Natural killer cell (primary cell): ENCODE data around the gene EXOC4. TPM values are rescaled to one million over a fixed set of nuclear protein-coding genes. Genes with fewer than 3 reads are reported as not detected.

Experiments used
- ATAC-seq, 3 donors: fragments of 150-1000 bp in 2 of 3; fragments of 200-7000 bp in 1 of 3; cut with Tn5 transposase; 1 replicate in 1 of 3; 2 replicates in 2 of 3; pipeline ENCODE4 v1.10.0; 2021; ENCODE audit warnings: mild to moderate bottlenecking in 2 of 3, moderate library complexity in 2 of 3
- DNase-seq, 2 donors: peaks; one replicate each; pipeline versions ENCODE4 v3.0.0 to v3.0.0-alpha.2; 2013 to 2021; ENCODE audit warnings: mixed read lengths in 1 of 2
- H3K27ac ChIP-seq: one replicate; pipeline ENCODE4 v1.5.1; 2013; ENCODE audit warnings: mild to moderate bottlenecking, low read length
- H3K27me3 ChIP-seq: one replicate; pipeline ENCODE4 v1.6.1; 2013; ENCODE audit warnings: low read length; ENCODE audit not compliant: control insufficient read depth, insufficient read depth
- H3K36me3 ChIP-seq: one replicate; pipeline ENCODE4 v1.6.1; 2013; ENCODE audit warnings: low read length; ENCODE audit not compliant: control insufficient read depth, insufficient read depth
- H3K4me1 ChIP-seq: one replicate; pipeline ENCODE4 v1.6.1; 2013; ENCODE audit warnings: low read length; ENCODE audit not compliant: control insufficient read depth, insufficient read depth
- H3K4me3 ChIP-seq: one replicate; pipeline ENCODE4 v1.5.1; 2013; ENCODE audit warnings: low read length
- H3K9me3 ChIP-seq: one replicate; pipeline ENCODE4 v1.6.1; 2013; ENCODE audit warnings: low read length; ENCODE audit not compliant: control insufficient read depth, insufficient read depth
- H3K27ac Mint-ChIP-seq, 2 donors: one replicate each; pipeline ENCODE4 v1.8.0; 2022; ENCODE audit warnings: mild to moderate bottlenecking in 2 of 2, mixed read lengths in 2 of 2, moderate library complexity in 1 of 2
- H3K27me3 Mint-ChIP-seq, 2 donors: one replicate each; pipeline ENCODE4 v1.8.0; 2022; ENCODE audit warnings: low read depth in 2 of 2, mixed read lengths in 2 of 2
- H3K36me3 Mint-ChIP-seq: one replicate; pipeline ENCODE4 v1.8.0; 2022; ENCODE audit warnings: mixed read lengths
- H3K4me1 Mint-ChIP-seq, 2 donors: one replicate each; pipeline ENCODE4 v1.8.0; 2022; ENCODE audit warnings: mixed read lengths in 2 of 2
- H3K4me3 Mint-ChIP-seq: one replicate; pipeline ENCODE4 v1.8.0; 2022; ENCODE audit warnings: mild to moderate bottlenecking, moderate library complexity, mixed read lengths
- H3K9me3 Mint-ChIP-seq, 2 donors: one replicate each; pipeline ENCODE4 v1.8.0; 2022; ENCODE audit warnings: mixed read lengths in 2 of 2
- WGBS: methylation state at CpG from one replicate; pipeline ENCODE4 v1.1.7; 2013; ENCODE audit warnings: missing lambda C conversion rate; ENCODE audit not compliant: insufficient coverage; 5-methylcytosine and 5-hydroxymethylcytosine counted together
- intact Hi-C: fragments of 100-400 bp; cut with micrococcal nuclease; formaldehyde crosslinking; loops from one replicate; pipeline ENCODE4 v1.14.2; 2022
- total RNA-seq, 4 donors: library from RNA; stranded (reverse); fragments of 120-200 nt in 1 of 4; gene quantifications; one replicate each; pipeline versions ENCODE4 v1.2.3 to v1.2.4, GENCODE V29; 2013 to 2022
- TF ChIP-seq, protein P1 (sequence below): fragments of 200-600 bp; IDR thresholded peaks from one replicate; pipeline ENCODE4 v1.8.0; 2022; ENCODE audit warnings: antibody characterized with exemption

EXOC4 gene
- total RNA-seq, 3 donors from 2014 or later (not counting 1 experiment from before 2014, with no cell fraction given): 105 to 148 (median 123) TPM

GRCh38 chr7:134009314-134010110 is 756.6 kb downstream of the EXOC4 start:
- H3K4me3 Mint-ChIP-seq: no peak overlapping the region

GRCh38 chr7:134013249-134013648 is 760.4 kb downstream of the EXOC4 start:
- intact Hi-C loops: no loop called here
- no peaks in the 10 kb centered on the region for H3K4me1 Mint-ChIP-seq
- H3K36me3 Mint-ChIP-seq: no peaks in the 10 kb centered on the region
- no peaks in the 10 kb centered on the region for H3K9me3 Mint-ChIP-seq
- TF ChIP-seq, protein P1, sequence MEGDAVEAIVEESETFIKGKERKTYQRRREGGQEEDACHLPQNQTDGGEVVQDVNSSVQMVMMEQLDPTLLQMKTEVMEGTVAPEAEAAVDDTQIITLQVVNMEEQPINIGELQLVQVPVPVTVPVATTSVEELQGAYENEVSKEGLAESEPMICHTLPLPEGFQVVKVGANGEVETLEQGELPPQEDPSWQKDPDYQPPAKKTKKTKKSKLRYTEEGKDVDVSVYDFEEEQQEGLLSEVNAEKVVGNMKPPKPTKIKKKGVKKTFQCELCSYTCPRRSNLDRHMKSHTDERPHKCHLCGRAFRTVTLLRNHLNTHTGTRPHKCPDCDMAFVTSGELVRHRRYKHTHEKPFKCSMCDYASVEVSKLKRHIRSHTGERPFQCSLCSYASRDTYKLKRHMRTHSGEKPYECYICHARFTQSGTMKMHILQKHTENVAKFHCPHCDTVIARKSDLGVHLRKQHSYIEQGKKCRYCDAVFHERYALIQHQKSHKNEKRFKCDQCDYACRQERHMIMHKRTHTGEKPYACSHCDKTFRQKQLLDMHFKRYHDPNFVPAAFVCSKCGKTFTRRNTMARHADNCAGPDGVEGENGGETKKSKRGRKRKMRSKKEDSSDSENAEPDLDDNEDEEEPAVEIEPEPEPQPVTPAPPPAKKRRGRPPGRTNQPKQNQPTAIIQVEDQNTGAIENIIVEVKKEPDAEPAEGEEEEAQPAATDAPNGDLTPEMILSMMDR: no peak
- ATAC-seq (no peak), DNase-seq (no peak)
- no peaks in the 10 kb centered on the region for H3K27me3 Mint-ChIP-seq
- no peaks in the 10 kb centered on the region for H3K36me3 ChIP-seq
- H3K27me3 ChIP-seq: no peaks in the 10 kb centered on the region
- H3K9me3 ChIP-seq: no peaks in the 10 kb centered on the region
- no peak overlapping the region for H3K27ac ChIP-seq
- H3K4me3 Mint-ChIP-seq: no peak overlapping the region
- no peak overlapping the region for H3K27ac Mint-ChIP-seq
- 100% methylated on average over 1 of the region's 1 CpG for WGBS
- no peak overlapping the region for H3K4me3 ChIP-seq
- no peaks in the 10 kb centered on the region for H3K4me1 ChIP-seq

More at GRCh38 chr7:134009314-134010110, 756.6 kb downstream of the EXOC4 start:
- Histone ChIP-seq H3K27ac (no peak overlapping the region), H3K4me3 (no peak overlapping the region), H3K27me3 (no peaks in the 10 kb centered on the region), H3K9me3 (no peaks in the 10 kb centered on the region), H3K4me1 (no peaks in the 10 kb centered on the region), H3K36me3 (peaks cover 1% of the 10 kb centered on the region)
- peaks cover 7% of the 10 kb centered on the region for H3K36me3 Mint-ChIP-seq
- no peaks in the 10 kb centered on the region for H3K27me3 Mint-ChIP-seq
- DNase-seq (no peak), ATAC-seq (no peak)
- H3K9me3 Mint-ChIP-seq: no peaks in the 10 kb centered on the region
- intact Hi-C loops: no loop called here
- TF ChIP-seq, protein P1: no peak
- H3K4me1 Mint-ChIP-seq: no peaks in the 10 kb centered on the region
- WGBS: 97% methylated on average over 4 of the region's 4 CpGs
- H3K27ac Mint-ChIP-seq: no peak overlapping the region

- no peaks in the 10 kb centered on the region for H3K36me3 ChIP-seq
- no peaks in the 10 kb centered on the region for H3K4me1 ChIP-seq
- H3K27me3 Mint-ChIP-seq: no peaks in the 10 kb centered on the region
- WGBS: 88% methylated on average over 3 of the region's 3 CpGs
- intact Hi-C loops: no loop called here
- no peaks in the 10 kb centered on the region for H3K9me3 Mint-ChIP-seq
- H3K4me3 ChIP-seq: no peak overlapping the region
- no peaks in the 10 kb centered on the region for H3K4me1 Mint-ChIP-seq
- DNase-seq (no peak), ATAC-seq (no peak)
- no peak overlapping the region for H3K4me3 Mint-ChIP-seq
- no peaks in the 10 kb centered on the region for H3K36me3 Mint-ChIP-seq
- no peak overlapping the region for H3K27ac ChIP-seq
- TF ChIP-seq, protein P1: no peak
- no peaks in the 10 kb centered on the region for H3K9me3 ChIP-seq
- no peaks in the 10 kb centered on the region for H3K27me3 ChIP-seq
- no peak overlapping the region for H3K27ac Mint-ChIP-seq
Measured at GRCh38 chr7:134014935-134015334, 762.1 kb downstream of the EXOC4 start.
